ENCODE measurements around the gene CUBN. TPM values are rescaled to one million over a fixed set of nuclear protein-coding genes. Genes with fewer than 3 reads are reported as not detected.
"Not testable (repeated sequence)": the region's sequence is repeated elsewhere in the genome, so short reads cannot be mapped to it uniquely, and the experiment has no call there.

CUBN gene
- total RNA-seq, 1 experiment from 2014 or later: 0.07 TPM

- H2AFZ ChIP-seq: peak overlapping the region; percentile 76
- no peak for TF ChIP-seq EZH2 (IDR thresholded peaks at IDR 0.05; ENCODE audit: low read depth)
- no peak; the same call in 1 of the 2 replicates for TF ChIP-seq CTCF (conservative IDR thresholded peaks at IDR 0.05)
- CTCF ChIA-PET: no interaction called here
- H3K27ac ChIP-seq: peak overlapping the region; percentile 80
- H3K36me3 ChIP-seq (ENCODE audit: low read depth): no peaks in the 10 kb centered on the region
- POLR2A ChIA-PET (ENCODE audit: unreplicated experiment): interaction anchor here (0.5 kb wide), 1 partner anchor 14 kb away, joined by 6 read pairs; no protein-coding TSS in a partner anchor
- no peaks in the 10 kb centered on the region for H3K9me3 ChIP-seq (ENCODE audit: insufficient read depth, low read depth)
- H3K9me2 ChIP-seq (ENCODE audit: insufficient read depth): no peaks in the 10 kb centered on the region
- peaks cover 3% of the 10 kb centered on the region; the same call in 1 of the 2 replicates for H3F3A ChIP-seq (ENCODE audit: insufficient read depth, low read depth)
- peak overlapping the region; percentile 91 for H3K4me2 ChIP-seq
- intact Hi-C loops (cut with micrococcal nuclease; ENCODE audit: unreplicated experiment): loop anchor here (1.0 kb wide), 1 partner anchor 52 kb away; no protein-coding TSS in a partner anchor
- H3K4me3 ChIP-seq: peak overlapping the region; percentile 56
- BruUV-seq (replicated peaks): TSS peak; percentile 74
- H3K4me1 ChIP-seq (replicated peaks; ENCODE audit: insufficient read depth): peaks cover 20% of the 10 kb centered on the region
- no peaks in the 10 kb centered on the region for H4K20me1 ChIP-seq (ENCODE audit: insufficient read depth)
- peak; percentile 16 to 80 for DNase-seq
- H3K79me2 ChIP-seq (ENCODE audit: low read depth): no peaks in the 10 kb centered on the region
- no peaks in the 10 kb centered on the region for H3K27me3 ChIP-seq (ENCODE audit: insufficient read depth, low read depth)
Measured at GRCh38 chr10:17115683-17116082, 13.9 kb downstream of the CUBN start.

- BruUV-seq (replicated peaks): TSS peak; percentile 49
- H3K27me3 ChIP-seq (ENCODE audit: insufficient read depth, low read depth); POLR2A ChIA-PET (ENCODE audit: unreplicated experiment); H3K9me2 ChIP-seq (ENCODE audit: insufficient read depth); H3K79me2 ChIP-seq (ENCODE audit: low read depth); H3K36me3 ChIP-seq (ENCODE audit: low read depth); H3K9me3 ChIP-seq (ENCODE audit: insufficient read depth, low read depth); H3F3A ChIP-seq (ENCODE audit: insufficient read depth, low read depth); H4K20me1 ChIP-seq (ENCODE audit: insufficient read depth): not testable (repeated sequence)
- H2AFZ ChIP-seq: peak overlapping the region; percentile 76
- peak overlapping the region; percentile 91 for H3K4me2 ChIP-seq
- DNase-seq: peak in 1 of 2 experiments; percentile 80
- intact Hi-C loops (cut with micrococcal nuclease; ENCODE audit: unreplicated experiment): loop anchor here (1.0 kb wide), 1 partner anchor 52 kb away; no protein-coding TSS in a partner anchor
- peak overlapping the region; percentile 56 for H3K4me3 ChIP-seq
- peaks cover 20% of the 10 kb centered on the region for H3K4me1 ChIP-seq (replicated peaks; ENCODE audit: insufficient read depth)
- CTCF ChIA-PET: interaction anchor here (0.6 kb wide), 1 partner anchor 64 kb away, joined by 6 read pairs; no protein-coding TSS in a partner anchor
- H3K27ac ChIP-seq: peak overlapping the region; percentile 80
Measured at GRCh38 chr10:17114878-17115444, 14.7 kb downstream of the CUBN start.

GRCh38 chr10:17113889-17114540, 15.6 kb downstream of the CUBN start:
- no peak overlapping the region for H3K27ac ChIP-seq
- no peak overlapping the region for H2AFZ ChIP-seq
- H3F3A ChIP-seq (ENCODE audit: insufficient read depth, low read depth): peaks cover 3% of the 10 kb centered on the region; the same call in 1 of the 2 replicates
- H3K79me2 ChIP-seq (ENCODE audit: low read depth): no peaks in the 10 kb centered on the region
- BruUV-seq (replicated peaks): no TSS peak
- no peak for TF ChIP-seq CTCF (conservative IDR thresholded peaks at IDR 0.05)
- no peak for TF ChIP-seq EZH2 (IDR thresholded peaks at IDR 0.05; ENCODE audit: low read depth)
- DNase-seq: no peak
- no peaks in the 10 kb centered on the region for H3K27me3 ChIP-seq (ENCODE audit: insufficient read depth, low read depth)
- H3K4me3 ChIP-seq: no peak overlapping the region
- H3K9me3 ChIP-seq (ENCODE audit: insufficient read depth, low read depth): no peaks in the 10 kb centered on the region
- CTCF ChIA-PET: no interaction called here
- H3K36me3 ChIP-seq (ENCODE audit: low read depth): no peaks in the 10 kb centered on the region
- intact Hi-C loops (cut with micrococcal nuclease; ENCODE audit: unreplicated experiment): no loop called here
- H3K9me2 ChIP-seq (ENCODE audit: insufficient read depth): no peaks in the 10 kb centered on the region
- no peaks in the 10 kb centered on the region for H4K20me1 ChIP-seq (ENCODE audit: insufficient read depth)
- POLR2A ChIA-PET (ENCODE audit: unreplicated experiment): no interaction called here
- peaks cover 20% of the 10 kb centered on the region for H3K4me1 ChIP-seq (replicated peaks; ENCODE audit: insufficient read depth)
- H3K4me2 ChIP-seq: no peak overlapping the region
